GM12865 (cell line): ENCODE results near the gene PRDX3.

Experiments used
- DNase-seq: peaks from one replicate; pipeline ENCODE4 v3.0.0; 2010; ENCODE audit warnings: low read depth
- H3K4me3 ChIP-seq: 2 replicates; pipeline ENCODE4 v1.5.1; 2011; ENCODE audit warnings: mild to moderate bottlenecking, low read depth, low read length, control low read depth
- TF ChIP-seq, protein P1 (sequence below): IDR thresholded peaks from 2 replicates; pipeline ENCODE4 v1.5.1; 2011; ENCODE audit warnings: low read length, control low read depth, low read depth, inconsistent platforms; ENCODE audit not compliant: insufficient read depth; ENCODE audit errors: missing control alignments

PRDX3 gene

DNA sequence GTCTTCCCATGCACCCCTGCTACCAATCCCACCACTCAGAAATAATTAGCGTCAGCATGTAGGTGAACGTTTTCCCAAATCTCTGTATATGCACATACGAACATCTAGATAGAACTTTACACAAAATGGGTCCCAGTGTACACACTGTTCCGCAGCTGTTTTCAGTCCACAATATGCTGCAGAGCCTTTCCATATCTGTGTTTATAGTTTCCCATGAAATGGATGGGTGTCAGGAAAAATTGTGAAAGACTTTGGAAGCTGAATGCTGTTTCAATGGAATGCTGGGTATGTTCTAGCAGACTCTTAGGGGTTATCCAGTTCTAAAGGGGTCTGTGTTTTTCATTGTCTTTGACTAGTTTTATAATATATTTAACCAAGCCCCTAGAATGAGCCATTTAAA, 42.6 kb upstream of the PRDX3 start:
- TF ChIP-seq, protein P1, sequence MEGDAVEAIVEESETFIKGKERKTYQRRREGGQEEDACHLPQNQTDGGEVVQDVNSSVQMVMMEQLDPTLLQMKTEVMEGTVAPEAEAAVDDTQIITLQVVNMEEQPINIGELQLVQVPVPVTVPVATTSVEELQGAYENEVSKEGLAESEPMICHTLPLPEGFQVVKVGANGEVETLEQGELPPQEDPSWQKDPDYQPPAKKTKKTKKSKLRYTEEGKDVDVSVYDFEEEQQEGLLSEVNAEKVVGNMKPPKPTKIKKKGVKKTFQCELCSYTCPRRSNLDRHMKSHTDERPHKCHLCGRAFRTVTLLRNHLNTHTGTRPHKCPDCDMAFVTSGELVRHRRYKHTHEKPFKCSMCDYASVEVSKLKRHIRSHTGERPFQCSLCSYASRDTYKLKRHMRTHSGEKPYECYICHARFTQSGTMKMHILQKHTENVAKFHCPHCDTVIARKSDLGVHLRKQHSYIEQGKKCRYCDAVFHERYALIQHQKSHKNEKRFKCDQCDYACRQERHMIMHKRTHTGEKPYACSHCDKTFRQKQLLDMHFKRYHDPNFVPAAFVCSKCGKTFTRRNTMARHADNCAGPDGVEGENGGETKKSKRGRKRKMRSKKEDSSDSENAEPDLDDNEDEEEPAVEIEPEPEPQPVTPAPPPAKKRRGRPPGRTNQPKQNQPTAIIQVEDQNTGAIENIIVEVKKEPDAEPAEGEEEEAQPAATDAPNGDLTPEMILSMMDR: no peak

GRCh38 chr10:119219871-119220270, 41.3 kb upstream of the PRDX3 start:
- H3K4me3 ChIP-seq: no peak overlapping the region
- no peak for DNase-seq
- TF ChIP-seq, protein P1: no peak

More for the DNA sequence above, 42.6 kb upstream of the PRDX3 start:
- H3K4me3 ChIP-seq: no peak overlapping the region
- DNase-seq: no peak

- no peak for DNase-seq
- no peak overlapping the region for H3K4me3 ChIP-seq
- TF ChIP-seq, protein P1: no peak
Observed at GRCh38 chr10:119217991-119218490, 39.4 kb upstream of the PRDX3 start.

GRCh38 chr10:119217401-119217800, 38.8 kb upstream of the PRDX3 start:
- TF ChIP-seq, protein P1: no peak
- H3K4me3 ChIP-seq: no peak overlapping the region
- no peak for DNase-seq

- no peak overlapping the region for H3K4me3 ChIP-seq
- TF ChIP-seq, protein P1: no peak
- no peak for DNase-seq
Observed at GRCh38 chr10:119216127-119216526, 37.5 kb upstream of the PRDX3 start.

DNA sequence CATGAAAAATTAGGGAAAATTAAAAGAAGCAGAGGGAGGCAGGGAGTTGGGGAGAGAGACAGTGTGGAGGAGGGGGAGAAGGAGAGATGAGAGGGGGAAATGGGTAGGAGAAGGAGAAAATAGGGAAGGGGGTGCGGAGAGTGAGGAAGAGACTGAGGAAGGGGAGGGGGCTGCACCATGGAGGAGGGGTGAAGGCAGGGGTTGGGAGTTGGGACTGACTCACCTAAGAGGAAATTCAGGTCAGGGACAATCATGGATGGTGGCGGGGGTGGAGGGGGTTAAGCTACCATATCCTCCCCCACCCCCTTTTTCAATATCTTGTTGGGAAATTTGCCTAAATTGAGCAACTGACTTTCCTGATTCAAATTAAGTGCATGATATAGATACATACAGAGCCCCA, 36.8 kb upstream of the PRDX3 start:
- no peak for DNase-seq
- TF ChIP-seq, protein P1: no peak
- no peak overlapping the region for H3K4me3 ChIP-seq
